Mucosa of gallbladder (tissue), 1 donor: ENCODE data around the gene TBX21. TPM values are rescaled to one million over a fixed set of nuclear protein-coding genes. Genes with fewer than 3 reads are reported as not detected.

Experiments
- DNase-seq: peaks from one replicate; pipeline ENCODE4 v3.0.0-alpha.2; 2020; ENCODE audit warnings: low spot score
- total RNA-seq: library from RNA; stranded (reverse); gene quantifications from one replicate; pipeline ENCODE4 v1.2.1, GENCODE V29; 2021
- donor health status: DM: no; HTN: no; CAD: no.

TBX21 gene
- total RNA-seq, 1 donor from 2014 or later = 1.8 TPM

GRCh38 chr17:47774331-47774730, 41.3 kb downstream of the TBX21 start:
- no peak for DNase-seq

GRCh38 chr17:47774987-47775580, 42.0 kb downstream of the TBX21 start:
- DNase-seq = no peak

DNA sequence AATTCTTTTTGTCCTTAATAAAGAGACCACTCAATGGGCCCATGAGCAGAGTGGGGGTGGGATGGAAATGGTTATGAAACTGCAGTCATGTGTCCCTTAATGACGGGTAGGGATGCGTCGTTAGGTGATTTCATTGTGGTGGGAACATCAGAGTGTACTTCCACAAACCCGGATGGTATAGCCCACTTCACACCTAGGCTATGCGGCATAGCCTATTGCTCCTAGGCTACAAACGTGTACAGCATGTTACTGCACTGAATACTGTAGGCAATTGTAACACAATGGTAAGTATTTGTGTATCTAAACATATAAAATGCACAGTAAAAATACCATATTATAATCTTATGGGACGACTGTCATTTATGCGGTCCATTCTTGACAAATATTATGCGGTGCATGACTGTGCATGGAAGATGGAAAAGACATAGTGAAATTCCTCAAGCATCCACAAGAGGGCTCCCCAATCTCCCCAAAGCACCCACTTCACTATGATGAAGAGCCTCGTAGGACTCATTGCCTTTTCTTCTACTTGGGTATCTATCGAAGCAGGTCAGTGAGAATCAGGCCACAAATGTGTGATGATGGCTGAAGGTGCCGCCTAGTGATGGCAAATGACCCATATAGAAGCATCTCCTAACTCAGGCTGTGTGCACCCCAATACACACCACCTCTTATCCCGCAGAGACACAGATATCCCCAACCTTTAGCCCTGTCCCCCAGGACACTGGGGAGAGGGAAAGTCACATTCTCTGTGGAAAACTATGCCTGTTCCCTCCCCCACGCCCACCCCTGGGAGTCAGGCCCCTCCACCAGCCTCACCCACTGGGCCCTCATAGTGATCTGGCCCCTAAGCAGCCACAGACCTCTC, 43.5 kb downstream of the TBX21 start:
- DNase-seq = no peak

- DNase-seq = no peak
Observed at GRCh38 chr17:47778184-47778635, 45.2 kb downstream of the TBX21 start.

GRCh38 chr17:47781397-47781796, 48.4 kb downstream of the TBX21 start:
- DNase-seq = no peak

- no peak for DNase-seq
Observed at GRCh38 chr17:47785538-47786123, 52.6 kb downstream of the TBX21 start.

GRCh38 chr17:47789611-47790561, 56.9 kb downstream of the TBX21 start:
- peak; percentile 38 for DNase-seq

DNA sequence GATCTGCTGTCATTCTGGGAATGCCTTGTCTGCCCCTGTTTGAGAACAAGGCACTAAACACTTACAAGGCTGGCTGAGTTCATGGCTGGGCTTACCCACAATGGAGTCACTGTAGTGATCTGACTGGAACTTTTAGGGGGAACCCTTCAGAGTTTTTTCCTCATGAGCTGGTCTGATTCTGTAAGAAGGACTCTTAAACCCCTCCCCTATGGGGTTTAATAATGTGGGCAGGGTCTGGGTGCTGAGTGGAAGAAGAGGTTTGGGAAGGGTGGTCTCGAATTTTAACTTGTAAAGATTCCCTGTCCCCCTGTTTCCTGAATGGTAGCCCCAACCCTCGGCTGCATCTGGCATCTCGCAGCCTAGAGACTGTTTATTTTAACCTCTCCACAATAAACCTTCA, 58.0 kb downstream of the TBX21 start:
- no peak for DNase-seq

DNA sequence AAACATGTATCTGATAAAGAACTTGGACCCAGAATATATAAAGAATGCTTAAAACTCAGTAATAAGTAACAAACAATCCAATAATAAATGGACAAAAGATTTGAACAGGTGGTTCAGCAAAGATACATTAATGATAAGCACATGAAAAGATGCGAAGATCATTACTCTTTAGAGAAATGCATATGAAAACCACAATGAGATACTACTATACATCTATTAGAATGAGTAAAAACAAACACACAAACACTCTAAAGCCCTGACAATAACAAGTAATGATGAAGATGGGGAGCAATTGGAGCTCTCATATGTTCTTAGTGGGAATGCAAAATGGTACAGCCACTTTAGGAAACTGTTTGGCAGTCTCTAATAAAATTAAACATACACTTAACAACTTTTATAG, 59.4 kb downstream of the TBX21 start:
- no peak for DNase-seq

DNA sequence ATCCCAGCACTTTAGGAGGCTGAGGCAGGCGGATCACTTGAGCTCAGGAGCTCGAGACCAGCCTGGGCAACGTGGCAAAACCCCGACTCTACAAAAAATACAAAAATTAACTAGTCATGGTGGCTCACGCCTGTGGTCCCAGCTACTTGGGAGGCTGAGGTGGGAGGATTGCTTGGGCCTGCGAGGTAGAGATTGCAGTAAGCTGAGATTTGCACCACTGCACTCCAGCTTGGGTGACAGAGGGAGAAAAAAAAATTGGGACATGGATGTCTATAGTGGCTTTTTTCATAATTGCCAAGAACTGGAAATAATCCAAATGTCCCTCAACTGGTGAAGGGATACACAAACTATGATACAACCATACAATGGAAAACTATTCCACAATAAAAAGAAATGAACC, 59.9 kb downstream of the TBX21 start:
- DNase-seq = no peak

Other genes starting within 250 kb of the TBX21 start
- gene NPEPPS, start 202.1 kb upstream of the TBX21 start, total RNA-seq = 117 TPM
- 207 TPM for gene KPNB1, start 83.3 kb upstream of the TBX21 start, total RNA-seq
- gene TBKBP1, start 39.1 kb upstream of the TBX21 start, total RNA-seq = 9.2 TPM
- 39.3 TPM for gene OSBPL7, start 88.6 kb downstream of the TBX21 start, total RNA-seq
- 38.9 TPM for gene MRPL10, start 98.3 kb downstream of the TBX21 start, total RNA-seq
- 1.1 TPM for gene LRRC46, start 98.4 kb downstream of the TBX21 start, total RNA-seq
- 35.4 TPM for gene SCRN2, start 108.0 kb downstream of the TBX21 start, total RNA-seq
- 0.14 TPM for gene SP6, start 117.9 kb downstream of the TBX21 start, total RNA-seq
- 17.4 TPM for gene SP2, start 163.0 kb downstream of the TBX21 start, total RNA-seq
- 43.2 TPM for gene PNPO, start 208.3 kb downstream of the TBX21 start, total RNA-seq
- 109 TPM for gene PRR15L, start 224.6 kb downstream of the TBX21 start, total RNA-seq
- 194 TPM for gene CDK5RAP3, start 237.9 kb downstream of the TBX21 start, total RNA-seq